Activated CD8-positive, alpha-beta memory T cell treated with anti-CD3 and anti-CD28 coated beads for 1 hour (primary cell): Measurements from ENCODE around the gene SMIM41.
A peak's percentile ranks its signal among the peaks of the same experiment; 100 is the strongest.

ENCODE experiments used
- DNase-seq, 2 donors: peaks; one replicate each; pipeline ENCODE4 v3.0.0-alpha.2; 2020; ENCODE audit warnings: low read depth in 1 of 2; ENCODE audit errors: extremely low read depth in 1 of 2

The SMIM41 gene

DNA sequence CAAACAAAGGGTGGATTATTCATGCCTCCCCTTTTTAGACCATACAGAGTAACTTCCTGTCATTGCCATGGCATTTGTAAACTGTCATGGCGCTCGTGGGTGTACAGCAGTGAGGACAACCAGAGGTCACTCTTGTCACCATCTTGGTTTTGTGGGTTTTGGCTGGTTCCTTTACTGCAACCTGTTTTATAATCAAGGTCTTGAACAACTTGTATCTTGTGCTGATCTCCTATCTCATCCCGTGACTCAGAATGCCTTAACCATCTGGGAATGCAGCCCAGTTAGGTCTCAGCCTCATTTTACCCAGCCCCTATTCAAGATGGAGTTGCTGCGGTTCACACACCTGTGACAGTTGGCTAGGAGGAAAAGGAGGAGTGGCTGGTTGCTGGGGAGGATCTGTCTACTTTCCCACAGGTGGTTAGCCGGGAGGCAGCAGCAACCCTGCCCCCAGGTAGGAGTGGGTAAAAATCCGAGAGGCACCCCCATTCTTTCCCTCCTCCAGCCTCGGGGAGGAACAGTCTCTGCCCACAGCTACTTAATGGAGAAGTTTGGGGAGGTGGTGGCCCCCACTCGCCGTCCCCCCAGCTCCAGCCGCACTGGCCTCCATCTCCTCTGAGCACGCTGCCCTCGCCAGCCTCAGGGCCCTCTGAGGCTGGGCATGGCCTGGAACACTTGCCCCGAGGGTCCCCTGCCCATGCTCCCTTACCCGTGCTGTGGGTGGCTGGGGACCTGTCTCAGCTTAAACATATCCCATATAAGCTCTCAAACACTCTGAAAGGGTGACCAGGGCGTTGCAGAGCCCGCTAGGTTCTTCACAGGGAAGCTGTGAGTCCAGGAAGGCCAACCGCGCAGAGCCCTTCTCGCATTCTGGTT, 41.7 kb downstream of the SMIM41 start:
- no peak for DNase-seq

- peak in 1 of 2 donors; percentile 55 for DNase-seq
These were observed 42.5 kb downstream of the SMIM41 start for GRCh38 chr12:52121824-52122539.

- no peak for DNase-seq
These were observed 43.0 kb downstream of the SMIM41 start for GRCh38 chr12:52122540-52122871.

DNA sequence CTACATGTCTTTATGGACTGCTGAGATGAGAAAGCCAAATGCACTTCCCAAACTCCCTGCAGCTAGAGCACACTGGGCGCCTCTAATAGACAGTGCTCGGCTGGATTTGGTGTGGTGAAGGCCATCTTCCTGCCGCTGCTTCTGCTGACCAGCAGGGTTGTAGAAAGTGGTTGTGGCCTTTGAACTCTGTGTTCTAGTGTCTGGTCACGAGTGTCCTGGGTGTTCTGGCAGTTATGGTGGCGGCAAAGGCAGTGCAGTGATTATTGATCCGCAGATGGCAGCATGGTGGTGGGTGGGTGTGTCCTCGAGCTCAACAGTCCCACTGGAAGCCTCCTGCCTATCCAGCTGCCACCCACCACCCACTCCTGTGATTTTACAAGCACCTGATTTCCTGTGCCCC, 43.4 kb downstream of the SMIM41 start:
- no peak for DNase-seq

GRCh38 chr12:52123487-52124186, 44.1 kb downstream of the SMIM41 start:
- no peak for DNase-seq

DNA sequence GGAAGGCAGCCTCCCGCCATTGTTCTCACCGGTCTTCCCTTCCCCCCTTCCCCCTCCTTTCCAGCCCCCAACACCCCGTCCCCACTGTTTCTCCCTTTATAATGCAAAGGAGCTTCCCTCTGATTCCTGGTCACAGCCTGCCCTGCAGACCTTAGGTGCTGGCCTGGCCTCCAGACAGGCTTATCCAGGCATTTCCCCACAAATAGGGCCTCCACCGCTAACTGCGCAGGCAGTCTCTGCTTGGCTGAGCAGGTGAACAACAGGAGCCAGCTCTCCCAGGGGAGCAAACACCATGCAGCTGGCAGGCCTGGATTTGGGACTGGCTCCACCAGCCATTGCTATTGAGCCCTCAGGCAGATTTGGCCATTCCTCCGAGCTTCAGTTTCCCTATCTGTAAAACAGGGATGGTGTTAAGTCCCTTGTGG, 46.0 kb downstream of the SMIM41 start:
- no peak for DNase-seq

- no peak for DNase-seq
These were observed 46.6 kb downstream of the SMIM41 start for GRCh38 chr12:52126050-52126604.

DNA sequence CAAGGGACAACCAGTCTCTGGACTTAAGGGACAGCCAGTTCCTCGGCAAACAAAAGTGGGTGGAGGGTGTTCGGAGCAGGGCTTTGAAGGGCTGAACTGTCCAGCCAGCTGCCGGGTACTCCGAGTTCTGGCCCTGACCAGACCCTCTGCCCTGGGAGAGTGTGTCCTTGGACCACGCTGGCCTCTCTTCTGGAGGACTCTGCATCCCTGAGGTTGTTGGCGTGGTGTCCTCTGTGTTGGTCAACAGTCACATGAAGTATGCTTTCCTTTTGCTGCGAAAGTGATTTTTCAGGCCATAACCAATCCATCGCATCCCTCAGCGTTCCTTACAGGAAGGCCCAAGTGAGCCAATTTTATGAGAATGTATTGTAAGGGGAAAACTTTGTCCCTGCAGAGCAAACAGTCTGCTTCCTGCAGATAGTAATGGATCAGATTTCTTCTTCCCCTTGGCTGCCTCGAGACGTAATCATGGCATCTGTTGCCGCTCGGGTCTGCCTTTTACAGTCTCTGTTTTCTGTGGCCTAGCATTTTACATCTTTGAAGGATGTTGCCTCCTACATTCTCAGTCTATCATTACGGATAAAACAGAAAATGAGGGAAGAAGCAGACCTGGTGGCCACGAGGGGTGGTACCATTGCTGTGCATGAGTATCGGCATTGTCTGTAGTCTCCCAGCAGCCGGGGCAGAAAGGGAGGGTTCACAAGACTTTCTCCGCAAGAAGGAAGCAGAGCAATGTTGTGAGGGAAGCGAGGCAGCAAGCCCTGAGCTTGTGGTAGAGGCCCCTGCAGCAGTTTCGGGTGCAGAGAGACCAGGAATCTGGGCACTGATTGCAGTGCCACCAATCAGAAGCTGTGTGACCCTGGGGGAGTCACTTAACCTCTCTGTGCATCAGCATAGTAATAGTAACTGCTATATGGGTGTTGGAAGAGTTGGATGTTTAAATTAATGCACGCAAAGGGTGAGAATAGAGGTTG, 47.4 kb downstream of the SMIM41 start:
- no peak for DNase-seq

GRCh38 chr12:52127683-52128450, 48.4 kb downstream of the SMIM41 start:
- DNase-seq, result no peak

GRCh38 chr12:52130711-52131110, 51.2 kb downstream of the SMIM41 start:
- no peak for DNase-seq

- DNase-seq, result no peak
These were observed 53.3 kb downstream of the SMIM41 start for GRCh38 chr12:52132754-52133161.

DNA sequence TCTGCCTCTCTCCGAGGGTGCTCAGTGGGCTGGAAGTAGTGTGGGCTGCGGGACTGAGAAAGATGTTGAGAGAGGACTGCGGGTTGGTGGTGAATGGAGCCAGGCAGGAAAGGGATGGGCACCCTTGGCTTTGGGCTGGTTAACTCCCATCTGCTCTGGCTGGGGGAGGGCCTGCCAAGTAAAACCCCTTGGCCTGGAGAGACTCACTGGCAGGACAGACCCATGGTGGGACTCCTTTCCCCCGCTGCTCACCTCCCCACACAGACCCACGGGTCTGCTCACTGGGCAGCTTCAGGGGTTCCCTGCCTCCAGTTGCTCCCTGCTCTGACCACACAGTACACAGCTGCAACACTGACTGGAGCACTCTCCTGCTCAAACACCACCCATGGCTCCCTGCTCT, 58.2 kb downstream of the SMIM41 start:
- no peak for DNase-seq

DNA sequence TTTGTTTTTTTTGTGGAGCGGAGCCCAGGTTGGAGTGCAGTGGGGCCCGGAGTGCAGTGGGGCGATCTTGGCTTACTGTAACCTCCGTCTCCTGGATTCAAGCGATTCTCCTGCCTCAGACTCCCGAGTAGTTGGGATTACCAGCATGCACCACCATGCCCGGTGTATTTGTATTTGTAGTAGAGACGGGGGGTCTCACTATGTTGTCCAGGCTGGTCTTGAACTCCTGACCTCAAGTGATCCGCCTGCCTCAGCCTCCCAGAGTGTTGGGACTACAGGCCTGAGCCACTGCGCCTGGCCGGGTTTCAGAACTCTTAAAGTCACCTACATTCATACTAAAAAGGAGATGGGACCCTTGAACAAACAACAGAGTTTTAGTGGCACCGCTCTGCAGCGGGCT, 59.6 kb downstream of the SMIM41 start:
- no peak for DNase-seq

DNA sequence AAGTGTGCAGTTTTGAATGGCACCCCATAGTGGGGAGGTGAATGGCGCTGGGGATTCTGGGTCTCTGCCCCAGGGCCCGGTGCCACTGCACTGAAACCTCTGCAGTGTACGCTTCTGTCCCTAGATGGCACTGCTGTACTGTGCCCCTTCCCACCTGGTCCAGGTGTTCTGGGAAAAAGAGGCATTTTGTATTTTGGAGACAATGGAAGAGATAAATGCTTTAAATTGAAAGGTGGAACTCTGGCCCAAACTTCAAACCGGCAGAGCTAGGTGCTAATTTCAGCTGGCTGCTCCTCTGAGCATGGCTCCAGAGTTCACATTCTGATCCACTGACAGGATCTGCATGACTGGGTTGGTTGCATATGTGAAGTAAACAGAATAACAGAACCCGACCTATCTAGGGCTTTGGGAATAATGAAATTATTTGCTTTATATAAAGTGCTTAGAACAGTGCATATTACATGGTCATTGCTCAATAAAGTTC, 60.1 kb downstream of the SMIM41 start:
- DNase-seq, result no peak

- no peak for DNase-seq
These were observed 61.8 kb downstream of the SMIM41 start for GRCh38 chr12:52141306-52141705.

DNA sequence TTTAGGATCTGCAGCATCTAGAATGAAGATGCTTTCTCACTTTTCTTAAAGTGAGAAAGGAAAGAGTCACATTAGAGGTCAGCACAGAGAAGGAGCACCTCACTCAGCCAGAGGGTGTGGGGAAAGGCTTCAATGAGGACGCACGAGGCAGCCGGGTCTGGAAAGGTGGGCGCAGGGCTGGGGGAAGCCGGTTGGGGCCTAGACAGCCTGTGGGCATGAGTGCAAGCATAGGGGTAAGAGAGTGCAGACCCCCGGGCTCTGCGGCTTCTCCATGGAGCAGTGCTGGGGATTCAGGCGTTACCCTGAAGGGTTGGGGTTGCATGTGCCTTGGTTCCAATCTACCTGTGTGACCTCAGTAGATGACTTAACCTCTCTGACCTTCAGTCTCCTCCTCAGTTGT, 62.4 kb downstream of the SMIM41 start:
- DNase-seq, result no peak

GRCh38 chr12:52142431-52142830, 62.9 kb downstream of the SMIM41 start:
- DNase-seq, result no peak

GRCh38 chr12:52144512-52145227, 65.2 kb downstream of the SMIM41 start:
- no peak for DNase-seq
